HT1080 (cell line): ENCODE measurements around the gene SMG5. TPM values are rescaled to one million over a fixed set of nuclear protein-coding genes. Genes with fewer than 3 reads are reported as not detected.
"Not testable (repeated sequence)": the region's sequence is repeated elsewhere in the genome, so short reads cannot be mapped to it uniquely, and the experiment has no call there.

Experiments used
- DNase-seq: peaks from one replicate; pipeline ENCODE4 v3.0.0-alpha.2; 2015; ENCODE audit warnings: low read depth
- total RNA-seq: library from RNA; depleted of rRNA; stranded (reverse); fragments of >200 nt; shearing (Covaris generic); gene quantifications from 2 replicates; pipeline ENCODE4 v1.2.3, GENCODE V29; 2014

SMG5 gene
- total RNA-seq, 1 experiment from 2014 or later: 95.9 TPM

DNA sequence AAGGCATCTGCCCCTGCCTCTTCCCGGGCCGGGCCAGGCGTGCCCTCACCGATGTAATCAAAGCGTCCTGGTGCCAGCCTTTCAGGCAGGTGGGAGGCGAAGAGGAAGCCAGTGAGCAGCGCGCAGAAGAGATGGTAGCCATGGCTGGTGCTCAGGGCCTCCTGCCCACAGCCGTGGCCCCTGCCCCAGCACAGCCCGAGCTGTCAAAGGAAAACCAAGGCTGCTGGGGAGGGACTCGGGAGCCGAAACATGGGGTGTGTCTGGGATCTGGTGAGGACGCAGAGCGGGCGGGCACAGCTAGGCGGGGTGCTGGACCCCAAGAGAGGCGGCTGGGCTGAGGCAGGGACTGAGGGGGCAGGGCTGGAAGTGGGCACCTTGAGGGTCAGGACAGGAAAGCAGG, 37.9 kb downstream of the SMG5 start:
- no peak for DNase-seq

DNA sequence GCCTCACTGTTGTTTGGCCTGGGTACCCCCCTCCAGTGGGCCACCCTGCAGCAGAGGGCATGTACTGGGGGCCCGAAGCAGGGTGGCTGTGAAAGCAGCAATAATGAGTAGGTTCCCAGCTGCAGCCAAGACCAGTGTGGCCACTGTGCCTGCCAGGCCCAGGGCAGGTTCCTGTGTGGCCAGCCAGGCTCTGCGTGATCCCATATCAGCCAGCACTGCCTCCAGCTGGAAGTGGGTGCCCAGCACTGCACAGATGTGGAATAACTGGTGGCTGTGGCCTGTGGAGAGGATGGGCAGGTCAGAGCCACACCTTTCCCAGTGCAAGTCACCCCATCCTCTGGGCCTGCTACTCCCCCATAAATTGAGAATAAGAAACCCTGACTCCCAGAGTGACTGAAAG, 38.5 kb downstream of the SMG5 start:
- DNase-seq: no peak

DNA sequence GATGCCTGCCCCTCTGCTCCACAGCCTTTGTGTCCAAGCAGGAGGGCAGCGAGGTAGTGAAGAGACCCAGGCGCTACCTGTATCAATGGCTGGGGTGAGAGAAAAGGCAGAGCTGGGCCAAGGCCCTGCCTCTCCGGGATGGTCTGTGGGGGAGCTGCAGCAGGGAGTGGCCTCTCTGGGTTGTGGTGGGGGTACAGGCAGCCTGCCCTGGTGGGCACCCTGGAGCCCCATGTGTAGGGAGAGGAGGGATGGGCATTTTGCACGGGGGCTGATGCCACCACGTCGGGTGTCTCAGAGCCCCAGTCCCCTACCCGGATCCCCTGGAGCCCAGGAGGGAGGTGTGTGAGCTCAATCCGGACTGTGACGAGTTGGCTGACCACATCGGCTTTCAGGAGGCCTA, 39.9 kb downstream of the SMG5 start:
- no peak for DNase-seq

DNA sequence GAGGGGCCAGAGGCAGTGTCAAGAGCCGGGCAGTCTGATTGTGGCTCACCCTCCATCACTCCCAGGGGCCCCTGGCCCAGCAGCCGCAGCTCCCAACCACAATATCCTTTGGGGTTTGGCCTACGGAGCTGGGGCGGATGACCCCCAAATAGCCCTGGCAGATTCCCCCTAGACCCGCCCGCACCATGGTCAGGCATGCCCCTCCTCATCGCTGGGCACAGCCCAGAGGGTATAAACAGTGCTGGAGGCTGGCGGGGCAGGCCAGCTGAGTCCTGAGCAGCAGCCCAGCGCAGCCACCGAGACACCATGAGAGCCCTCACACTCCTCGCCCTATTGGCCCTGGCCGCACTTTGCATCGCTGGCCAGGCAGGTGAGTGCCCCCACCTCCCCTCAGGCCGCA, 40.7 kb downstream of the SMG5 start, which contains the start of gene BGLAP:
Gene BGLAP (plus strand): TSS at position 259 of the 400 bp plus-strand sequence. CDS start 48 bp downstream, at position 307.
- peak; percentile 36 for DNase-seq

DNA sequence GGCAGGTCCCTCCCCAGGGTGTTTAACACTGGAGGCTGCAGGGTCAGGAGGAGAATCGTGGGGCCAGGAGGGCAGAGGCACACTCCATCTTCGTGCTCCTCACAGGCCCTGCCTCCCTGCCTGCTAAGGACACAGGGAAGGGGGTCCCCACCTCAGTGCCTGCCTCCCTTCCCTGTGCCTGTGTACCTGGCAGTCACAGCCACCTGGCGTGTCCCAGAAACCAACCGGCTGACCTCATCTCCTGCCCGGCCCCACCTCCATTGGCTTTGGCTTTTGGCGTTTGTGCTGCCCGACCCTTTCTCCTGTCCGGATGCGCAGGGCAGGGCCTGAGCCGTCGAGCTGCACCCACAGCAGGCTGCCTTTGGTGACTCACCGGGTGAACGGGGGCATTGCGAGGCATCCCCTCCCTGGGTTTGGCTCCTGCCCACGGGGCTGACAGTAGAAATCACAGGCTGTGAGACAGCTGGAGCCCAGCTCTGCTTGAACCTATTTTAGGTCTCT, 41.3 kb downstream of the SMG5 start:
- DNase-seq: peak; percentile 82

DNA sequence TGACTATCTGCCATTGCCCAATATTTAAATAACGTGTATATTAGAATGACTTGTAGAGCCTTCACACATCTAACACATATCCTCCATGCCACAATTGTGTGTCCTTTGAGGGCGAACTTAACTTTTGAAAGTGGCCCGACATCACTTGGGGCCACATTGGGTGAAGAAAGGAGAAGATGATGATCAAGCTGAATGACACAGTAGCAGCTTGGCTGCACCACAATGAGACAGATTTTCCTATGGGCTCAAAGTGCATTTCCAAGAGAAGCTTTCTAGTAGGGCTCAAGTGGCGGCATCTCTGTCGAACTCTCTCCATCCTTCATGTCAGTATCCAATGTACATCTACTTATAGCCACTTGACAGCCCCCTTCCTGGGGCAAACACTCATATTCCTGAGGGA, 44.4 kb downstream of the SMG5 start:
- DNase-seq: no peak

DNA sequence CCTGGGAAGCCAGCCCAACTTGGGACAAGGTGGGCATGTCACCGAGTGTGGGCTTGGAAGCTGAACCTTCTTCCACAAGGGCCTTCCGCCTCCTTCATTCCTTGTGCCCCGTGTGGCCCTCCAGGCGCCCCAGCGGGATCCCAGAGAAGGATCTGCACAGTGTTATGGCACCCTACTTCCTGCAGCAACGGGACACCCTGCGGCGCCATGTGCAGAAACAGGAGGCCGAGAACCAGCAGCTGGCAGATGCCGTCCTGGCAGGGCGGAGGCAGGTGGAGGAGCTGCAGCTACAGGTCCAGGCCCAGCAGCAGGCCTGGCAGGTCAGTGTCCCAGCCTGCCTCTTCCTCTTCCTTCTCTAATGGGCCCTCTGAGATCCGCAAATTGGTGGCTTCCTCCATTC, 46.5 kb downstream of the SMG5 start:
- no peak for DNase-seq

DNA sequence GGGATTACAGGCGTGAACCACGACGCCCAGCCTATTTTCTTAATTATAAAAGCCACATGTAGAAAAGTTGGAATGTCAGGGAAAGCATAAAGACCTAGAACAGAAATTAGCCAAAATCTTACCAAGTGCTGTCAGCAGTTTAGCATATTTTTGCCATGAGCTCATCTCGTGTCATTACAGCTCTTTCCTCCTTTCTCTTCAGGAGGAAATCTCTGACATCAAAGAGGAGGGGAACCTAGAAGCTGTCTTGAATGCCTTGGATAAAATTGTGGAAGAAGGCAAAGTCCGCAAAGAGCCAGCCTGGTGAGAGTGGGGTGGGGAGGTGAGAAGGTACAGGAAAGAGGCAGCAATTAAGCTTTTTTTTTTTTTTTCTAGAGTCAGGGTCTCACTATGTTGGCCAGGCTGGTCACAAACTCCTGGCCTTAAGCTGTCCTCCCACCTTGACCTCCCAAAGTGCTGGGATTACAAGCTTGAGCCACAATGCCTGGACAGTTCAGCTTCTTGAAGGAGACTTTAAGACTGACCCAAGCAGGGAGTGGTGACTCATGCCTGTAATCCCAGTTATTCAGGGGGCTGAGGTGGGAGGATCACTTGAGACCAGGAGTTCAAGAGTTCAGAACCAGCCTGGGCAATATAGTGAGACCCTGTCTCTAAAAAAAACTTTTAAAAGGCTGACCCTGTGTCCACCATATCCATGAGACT, 49.0 kb downstream of the SMG5 start:
- peak; percentile 77 for DNase-seq

DNA sequence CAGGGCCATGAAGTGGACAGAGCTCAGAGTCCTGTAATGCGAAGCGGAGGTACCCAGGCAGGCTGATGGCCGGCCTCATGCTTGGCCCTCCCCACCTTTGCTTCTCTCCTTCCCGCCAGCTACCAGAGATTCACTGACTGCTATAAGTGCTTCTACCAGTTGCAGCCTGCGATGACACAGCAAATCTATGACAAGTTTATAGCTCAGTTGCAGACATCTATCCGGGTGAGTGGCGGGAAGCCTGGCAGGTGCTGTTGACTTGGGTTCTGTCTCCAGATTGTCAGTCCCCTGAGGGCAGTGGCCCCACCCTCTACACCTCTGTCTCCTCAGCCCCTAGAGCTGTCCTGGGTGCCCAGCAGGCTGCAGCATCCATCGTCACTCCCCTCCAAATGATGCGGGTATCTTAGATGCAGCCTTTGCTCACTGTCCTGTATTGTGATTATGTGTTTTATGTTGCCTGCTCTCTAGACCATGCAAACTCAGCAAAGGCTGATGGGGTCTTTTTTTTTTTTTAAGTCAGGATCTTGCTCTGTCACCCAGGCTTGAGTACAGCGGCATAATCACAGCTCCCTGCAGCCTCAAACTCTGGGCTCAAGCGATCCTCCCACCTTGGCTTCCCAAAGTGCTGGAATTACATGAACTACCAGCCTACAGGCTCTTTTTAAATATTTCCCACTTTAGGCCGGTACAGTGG, 50.3 kb downstream of the SMG5 start:
- DNase-seq: no peak

DNA sequence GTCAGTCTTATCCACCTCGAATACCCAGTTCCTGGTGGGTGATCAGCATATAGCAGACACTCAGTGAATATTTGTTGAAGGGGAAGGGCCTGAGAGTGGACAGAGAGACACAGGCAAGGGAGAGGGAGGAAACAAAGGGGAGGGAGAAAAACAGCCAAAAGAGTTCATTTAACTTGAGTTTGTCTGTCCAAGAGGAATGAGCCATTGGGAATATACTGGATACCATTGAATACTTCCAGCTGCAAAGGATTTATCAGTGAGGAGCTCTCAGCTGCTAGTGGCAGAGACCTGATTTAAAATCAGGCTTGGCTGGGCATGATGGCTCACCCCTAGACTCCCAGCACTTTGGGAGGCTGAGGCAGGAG, 52.2 kb downstream of the SMG5 start:
- DNase-seq: no peak

DNA sequence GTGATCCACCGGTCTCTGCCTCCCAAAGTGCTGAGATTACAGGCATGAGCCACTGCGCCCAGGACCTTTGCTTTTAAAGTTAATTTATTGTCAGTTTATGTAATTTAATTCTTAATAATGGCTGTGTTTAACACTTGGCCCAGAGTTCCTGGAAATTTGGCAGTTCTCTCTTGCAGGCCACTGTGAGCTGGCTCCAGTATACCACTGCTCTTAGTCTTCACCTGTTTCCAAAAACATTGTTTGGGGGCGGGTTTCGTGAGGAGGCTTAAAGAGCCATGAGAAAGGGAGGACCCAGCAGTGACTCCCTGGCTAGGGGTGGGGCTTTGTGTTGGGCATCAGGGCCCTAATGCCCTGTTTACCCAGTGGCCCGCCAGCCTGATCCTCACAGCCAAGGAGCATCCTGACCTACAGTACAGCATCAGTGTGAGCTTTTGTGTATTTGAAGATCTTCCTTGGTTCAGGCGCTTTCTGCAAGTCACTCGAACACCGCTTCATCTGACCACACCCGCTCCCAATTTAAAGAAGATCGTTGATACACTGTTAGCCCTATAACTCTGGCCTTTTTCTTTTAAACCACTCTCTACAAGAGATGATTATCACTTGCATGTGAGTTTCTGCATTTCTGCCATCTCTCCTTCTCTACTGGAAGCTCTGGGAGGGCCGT, 52.7 kb downstream of the SMG5 start:
- no peak for DNase-seq

DNA sequence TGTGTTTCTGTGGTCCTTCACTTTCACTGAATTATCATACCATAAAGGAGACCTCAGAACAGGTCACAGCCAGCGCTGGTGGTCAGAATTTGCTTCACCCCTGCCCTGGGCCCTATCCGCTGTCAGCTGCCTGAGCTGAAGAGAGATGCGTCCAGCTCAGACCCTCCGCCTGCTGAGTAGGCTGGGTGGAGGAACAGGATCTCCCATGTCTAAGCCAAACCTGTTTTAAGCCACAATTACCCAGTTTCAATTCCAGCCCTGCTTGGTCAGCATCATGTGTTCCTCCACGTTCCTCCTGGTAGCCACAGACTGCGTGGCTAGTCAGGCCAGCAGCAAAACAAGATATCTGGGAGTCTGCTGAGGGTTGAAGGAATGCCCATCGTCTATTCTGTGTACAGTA, 54.1 kb downstream of the SMG5 start:
- DNase-seq: no peak

DNA sequence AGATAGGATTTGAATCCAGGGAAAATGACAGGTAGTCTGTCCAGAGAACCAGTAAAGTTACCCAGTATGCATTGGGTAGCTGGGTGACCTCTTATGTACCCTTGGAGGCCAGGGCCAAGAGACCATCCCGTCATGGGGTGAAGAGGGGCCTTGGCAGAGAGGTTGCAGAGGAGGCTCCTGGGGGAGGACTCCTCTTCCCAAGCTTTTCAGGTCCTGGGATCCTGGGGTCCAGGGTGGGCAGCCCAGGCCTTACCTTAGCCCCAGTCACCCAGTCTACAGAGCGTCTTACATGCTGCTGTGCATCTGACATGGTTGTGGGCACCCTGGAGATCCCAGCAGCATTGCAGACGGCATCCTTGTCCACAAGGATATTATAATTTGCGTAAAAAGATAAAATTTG, 55.8 kb downstream of the SMG5 start:
- no peak for DNase-seq

DNA sequence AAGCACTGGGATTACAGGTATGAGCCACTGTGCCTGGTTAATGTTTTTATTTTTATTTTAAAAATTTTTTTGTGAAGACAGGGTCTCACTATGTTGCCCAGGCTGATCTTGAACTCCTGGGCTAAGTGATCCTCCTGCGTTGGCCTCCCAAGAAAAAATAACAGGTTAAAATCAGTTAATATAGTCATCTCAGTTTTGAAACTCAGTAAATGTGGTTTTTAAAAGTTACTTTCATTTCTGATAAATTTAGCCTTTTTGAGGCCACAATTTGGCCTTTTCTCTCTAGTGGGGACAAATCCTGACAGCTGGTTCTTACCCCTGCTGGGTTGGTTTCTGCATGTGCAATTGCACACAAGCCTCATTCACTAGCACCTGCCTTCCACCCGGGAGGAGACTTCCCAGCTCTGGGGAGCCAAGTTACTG, 56.5 kb downstream of the SMG5 start:
- no peak for DNase-seq

DNA sequence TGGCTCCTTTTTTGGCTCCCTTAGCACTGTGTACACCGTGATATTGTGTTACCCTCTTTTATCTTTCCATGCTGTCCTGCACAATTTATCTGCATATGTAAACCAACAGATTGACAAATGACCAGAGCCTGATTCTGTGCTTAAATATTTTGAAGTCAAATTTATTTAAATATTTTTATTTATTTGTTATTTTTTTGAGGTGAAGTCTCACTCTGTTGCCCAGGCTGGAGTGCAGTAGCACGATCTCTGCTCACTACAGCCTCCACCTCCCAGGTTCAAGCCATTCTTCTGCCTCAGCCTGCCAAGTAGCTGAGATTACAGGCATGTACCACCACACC, 57.0 kb downstream of the SMG5 start:
- no peak for DNase-seq

DNA sequence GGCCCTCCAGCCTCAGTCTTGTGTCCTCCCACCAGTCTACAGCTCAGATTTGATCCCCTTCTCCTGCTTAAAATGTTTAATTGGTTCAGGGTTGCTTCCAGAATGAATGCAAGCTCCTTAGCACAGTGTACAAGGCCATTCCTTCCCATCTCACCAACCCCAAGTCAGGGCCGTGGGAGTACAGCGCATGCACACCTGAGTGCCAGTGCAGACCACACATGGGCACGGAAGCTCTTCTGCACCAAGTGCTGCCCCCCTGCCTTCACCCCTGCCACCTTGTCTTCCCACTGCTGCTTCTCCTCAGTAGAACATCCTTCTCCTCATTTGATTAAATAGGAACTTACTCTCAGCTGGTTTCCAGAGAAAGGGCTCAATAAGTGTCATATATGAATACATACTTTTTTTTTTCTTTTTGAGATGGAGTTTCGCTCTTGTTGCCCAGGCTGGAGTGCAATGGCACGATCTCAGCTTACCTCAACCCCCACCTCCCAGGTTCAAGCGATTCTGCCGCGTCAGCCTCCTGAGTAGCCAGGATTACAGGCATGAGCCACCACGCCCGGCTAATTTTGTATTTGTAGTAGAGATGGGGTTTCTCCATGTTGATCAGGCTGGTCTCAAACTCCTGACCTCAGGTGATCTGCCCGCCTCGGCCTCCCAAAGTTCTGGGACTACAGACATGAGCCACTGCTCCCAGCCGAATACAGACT, 60.5 kb downstream of the SMG5 start:
- no peak for DNase-seq

DNA sequence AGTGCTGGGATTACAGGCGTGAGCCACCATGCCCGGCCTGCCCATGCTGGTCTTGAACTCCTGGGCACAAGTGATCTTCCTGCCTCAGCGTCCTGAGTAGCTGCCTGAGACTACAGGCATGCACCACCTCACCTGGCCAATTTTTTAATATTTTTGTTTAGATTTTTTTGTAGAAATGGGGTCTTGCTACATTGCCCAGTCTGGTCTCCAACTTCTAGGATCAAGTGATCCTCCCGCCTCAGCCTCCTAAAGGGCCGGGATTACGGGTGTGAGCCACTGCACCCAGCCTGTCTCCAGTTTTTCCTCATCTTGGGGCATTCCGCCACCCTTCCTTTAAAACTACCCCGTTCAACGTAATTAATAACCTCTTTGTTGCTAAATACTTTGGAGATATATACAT, 62.4 kb downstream of the SMG5 start:
- no peak for DNase-seq

DNA sequence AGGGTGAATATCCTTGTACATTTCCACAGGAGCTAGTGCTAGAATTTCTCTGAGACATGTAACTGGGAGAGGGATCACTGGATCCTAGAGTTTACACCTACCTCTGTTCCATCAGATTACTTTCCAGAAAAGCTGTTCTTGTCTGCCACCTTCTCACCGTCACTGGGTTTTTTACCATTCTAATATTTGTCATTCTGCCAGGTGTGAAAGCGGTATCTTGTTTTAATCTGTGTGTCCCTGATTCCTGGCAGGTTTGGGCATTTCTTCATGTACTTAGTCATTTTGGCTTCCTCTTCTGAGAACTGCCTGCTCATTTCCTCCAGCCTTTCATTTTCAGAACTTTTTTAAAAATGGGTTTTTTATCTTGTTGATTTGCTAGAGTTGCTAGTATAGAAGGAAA, 64.8 kb downstream of the SMG5 start:
- peak; percentile 61 for DNase-seq

DNA sequence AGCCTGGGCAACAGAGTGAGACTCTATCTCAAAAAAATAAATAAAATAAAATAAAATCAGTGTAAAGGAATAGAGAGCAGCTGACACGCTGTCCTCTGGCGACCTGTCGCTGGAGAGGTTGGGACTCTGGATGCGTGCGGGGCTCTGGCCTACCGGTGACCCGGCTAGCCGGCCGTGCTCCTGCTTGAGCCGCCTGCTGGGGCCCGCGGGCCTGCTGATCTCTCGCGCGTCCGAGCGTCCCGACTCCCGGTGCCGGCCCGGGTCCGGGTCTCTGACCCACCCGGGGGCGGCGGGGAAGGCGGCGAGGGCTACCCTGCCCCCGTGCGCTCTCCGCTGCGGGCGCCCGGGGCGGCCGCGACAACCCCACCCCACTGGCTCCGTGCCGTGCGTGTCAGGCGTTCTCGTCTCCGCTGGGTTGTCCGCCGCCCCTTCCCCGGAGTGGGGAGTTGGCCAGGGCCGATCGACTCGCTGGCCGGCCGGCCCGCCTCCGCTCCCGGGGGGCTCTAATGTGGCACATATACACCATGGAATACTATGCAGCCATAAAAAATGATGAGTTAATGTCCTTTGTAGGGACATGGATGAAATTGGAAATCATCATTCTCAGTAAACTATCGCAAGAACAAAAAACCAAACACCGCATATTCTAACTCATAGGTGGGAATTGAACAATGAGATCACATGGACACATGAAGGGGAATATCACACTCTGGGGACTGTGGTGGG, 66.1 kb downstream of the SMG5 start:
- not testable (repeated sequence) for DNase-seq

DNA sequence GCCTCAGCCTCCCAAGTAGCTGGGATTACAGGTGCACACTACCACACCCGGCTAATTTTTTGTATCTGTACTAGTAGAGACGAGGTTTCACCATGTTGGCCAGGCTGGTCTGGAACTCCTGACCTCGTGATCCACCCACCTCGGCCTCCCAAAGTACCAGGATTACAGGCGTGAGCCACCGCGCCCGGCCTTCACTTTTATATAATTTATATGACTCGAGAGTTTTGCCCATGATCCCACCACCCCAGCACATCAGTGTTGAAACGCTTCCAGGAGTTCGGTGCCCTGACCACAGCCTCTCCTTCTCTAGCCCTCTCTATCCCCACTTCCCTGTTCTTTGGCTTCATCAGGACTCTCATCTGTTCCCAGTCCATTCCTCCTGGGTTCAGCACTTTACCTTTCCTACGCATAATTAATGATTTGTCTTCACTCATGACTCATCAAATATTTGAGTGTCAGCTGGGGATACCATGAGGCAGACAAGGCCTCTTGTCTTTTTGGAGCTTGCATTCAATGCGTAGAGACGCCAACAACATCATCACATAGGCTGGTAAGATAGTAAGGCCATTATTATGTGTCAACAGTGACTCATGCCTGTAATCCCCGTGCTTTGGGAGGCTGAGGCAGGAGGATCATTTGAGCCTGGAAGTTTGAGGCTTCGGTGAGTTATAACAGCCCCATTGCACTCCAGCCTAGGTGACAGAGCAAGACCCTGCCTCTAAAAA, 68.4 kb downstream of the SMG5 start:
- DNase-seq: peak; percentile 62

DNA sequence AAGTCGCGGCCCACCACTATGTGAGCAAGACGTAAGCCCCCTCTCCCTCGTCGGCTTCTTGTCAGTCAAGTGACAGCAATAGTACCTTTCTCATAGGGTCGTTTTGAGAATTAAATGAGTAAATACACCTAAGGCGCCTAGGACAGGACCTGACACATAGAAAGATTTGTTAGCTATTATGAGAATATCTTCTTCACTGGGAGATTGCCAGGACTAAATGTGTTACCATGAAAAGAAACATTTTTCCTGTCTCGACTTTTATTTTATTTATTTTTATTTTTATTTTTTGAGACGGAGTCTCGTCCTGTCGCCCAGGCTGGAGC, 69.0 kb downstream of the SMG5 start:
- no peak for DNase-seq
